ENCODE results near the gene HOXB7.

HOXB7 gene

DNA sequence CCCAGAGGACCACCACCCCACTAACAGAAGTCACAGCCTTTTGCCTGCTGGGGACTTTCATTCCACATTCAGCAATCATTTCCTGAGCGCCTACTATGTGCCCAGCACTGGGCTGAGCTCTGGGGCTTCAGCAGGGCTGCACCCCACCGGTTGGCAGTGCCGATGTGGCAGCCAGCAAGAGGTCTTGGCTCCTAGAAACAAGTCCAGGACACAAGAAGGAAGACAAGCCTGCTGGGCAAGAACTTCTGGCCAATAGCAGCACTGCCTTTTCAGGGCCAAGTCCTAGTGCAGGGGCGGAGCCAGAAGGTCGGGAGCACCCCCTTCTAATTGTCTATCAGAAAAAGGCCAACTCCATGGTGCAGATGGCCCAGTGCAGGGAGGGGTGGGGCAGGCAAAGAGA, 28.3 kb upstream of the HOXB7 start:
- DNase-seq: no peak
- TF ChIP-seq, protein P1, sequence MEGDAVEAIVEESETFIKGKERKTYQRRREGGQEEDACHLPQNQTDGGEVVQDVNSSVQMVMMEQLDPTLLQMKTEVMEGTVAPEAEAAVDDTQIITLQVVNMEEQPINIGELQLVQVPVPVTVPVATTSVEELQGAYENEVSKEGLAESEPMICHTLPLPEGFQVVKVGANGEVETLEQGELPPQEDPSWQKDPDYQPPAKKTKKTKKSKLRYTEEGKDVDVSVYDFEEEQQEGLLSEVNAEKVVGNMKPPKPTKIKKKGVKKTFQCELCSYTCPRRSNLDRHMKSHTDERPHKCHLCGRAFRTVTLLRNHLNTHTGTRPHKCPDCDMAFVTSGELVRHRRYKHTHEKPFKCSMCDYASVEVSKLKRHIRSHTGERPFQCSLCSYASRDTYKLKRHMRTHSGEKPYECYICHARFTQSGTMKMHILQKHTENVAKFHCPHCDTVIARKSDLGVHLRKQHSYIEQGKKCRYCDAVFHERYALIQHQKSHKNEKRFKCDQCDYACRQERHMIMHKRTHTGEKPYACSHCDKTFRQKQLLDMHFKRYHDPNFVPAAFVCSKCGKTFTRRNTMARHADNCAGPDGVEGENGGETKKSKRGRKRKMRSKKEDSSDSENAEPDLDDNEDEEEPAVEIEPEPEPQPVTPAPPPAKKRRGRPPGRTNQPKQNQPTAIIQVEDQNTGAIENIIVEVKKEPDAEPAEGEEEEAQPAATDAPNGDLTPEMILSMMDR (IDR thresholded peaks at IDR 0.05; ENCODE audit: low read depth, low read length): no peak
- Histone ChIP-seq H3K27me3 (ENCODE audit: insufficient read depth, low read depth, severe bottlenecking) (peaks cover 98% of the 10 kb centered on the region), H3K27ac (no peak overlapping the region), H3K9me3 (ENCODE audit: severe bottlenecking) (peaks cover 7% of the 10 kb centered on the region), H3K36me3 (no peaks in the 10 kb centered on the region), H3K4me3 (ENCODE audit: low read depth, low read length) (no peak overlapping the region)

DNA sequence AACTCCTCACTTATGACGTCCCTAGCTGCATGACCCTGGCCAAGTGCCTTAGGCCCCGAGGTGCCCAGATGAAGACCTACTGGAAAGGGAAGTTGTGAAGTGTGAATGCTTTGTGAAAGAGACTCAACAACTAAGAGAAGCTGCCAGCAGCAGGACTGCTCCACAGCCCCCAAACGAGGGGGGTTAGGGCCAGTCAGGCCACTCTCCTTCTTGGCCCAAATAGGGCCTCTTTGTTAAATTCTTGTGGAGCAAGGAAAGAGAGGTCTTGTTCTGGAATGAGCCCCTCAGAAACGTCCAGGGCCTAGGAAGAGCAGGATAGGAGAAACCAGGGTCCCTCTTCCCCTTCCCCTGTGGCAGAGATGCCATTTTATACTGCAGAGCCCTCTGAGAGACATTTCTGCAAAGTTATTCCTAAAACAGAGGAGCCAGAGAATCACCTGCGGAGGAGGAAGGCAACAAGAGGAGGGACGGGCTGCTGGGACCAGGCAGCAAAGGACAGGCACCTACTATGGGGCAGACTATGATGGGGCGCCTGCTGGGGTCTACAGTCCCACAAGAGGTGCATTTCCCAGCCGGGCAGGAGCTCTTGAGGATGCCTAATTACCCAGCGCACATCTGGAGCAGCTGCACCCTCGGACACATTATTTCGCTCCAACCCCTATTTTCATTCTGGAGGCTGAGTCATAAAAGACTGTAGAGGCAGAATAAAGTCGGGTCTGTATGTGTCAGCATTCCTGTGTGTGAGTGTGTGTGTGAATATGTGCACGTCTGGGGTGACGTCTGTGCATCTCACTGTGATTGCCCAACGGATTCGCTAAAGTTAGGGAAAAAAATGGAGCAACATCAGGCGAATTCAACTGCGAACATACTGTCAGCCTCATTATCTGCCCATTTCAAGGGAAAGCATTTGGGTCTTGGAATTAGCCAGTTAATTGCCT, 26.8 kb upstream of the HOXB7 start:
- Histone ChIP-seq H3K9me3 (ENCODE audit: severe bottlenecking) (peaks cover 21% of the 10 kb centered on the region), H3K27me3 (ENCODE audit: insufficient read depth, low read depth, severe bottlenecking) (peaks cover 98% of the 10 kb centered on the region), H3K4me3 (ENCODE audit: low read depth, low read length) (no peak overlapping the region), H3K27ac (no peak overlapping the region), H3K36me3 (no peaks in the 10 kb centered on the region)
- TF ChIP-seq, protein P1 (IDR thresholded peaks at IDR 0.05; ENCODE audit: low read depth, low read length): no peak
- DNase-seq: no peak

DNA sequence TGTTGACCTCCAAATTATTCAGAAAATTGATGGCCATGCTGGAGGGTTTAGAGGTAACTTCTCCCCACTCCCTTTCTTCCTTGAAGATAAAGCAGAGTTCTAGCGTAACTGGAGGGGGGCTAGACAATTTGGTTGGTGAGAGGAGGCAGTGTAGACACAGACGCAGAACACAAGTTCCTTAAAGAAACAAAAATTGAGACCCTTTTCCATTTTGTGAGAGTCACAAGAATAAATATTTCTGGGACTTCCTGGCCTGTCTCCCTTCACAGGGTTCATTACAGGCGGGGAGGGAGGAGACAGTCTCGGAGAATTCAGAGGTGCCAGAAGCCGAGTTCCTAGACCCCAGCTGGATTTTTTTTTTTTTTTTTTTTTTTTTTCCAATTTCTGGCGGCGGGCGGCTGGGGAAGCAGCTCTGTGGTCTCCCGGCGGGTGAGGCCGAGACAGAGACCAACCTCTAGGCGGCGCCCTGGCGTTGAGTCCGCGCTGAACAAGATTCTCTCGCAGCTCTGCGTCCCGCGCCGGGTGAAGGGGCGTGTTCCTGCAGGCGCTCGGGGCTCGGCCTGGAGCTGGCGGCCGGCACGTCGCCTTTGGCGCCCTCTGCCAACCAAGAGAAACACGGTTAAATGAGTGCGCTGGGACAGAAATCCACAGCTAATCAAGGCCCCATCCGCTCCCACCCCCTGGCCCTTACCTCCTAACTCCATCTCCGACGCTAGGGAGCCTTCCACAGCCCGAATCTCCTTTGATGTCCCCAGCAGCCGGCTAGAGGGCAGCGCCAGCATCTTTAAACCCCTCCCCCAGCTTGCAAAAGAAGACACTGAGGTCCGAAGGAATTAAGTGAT, 25.6 kb upstream of the HOXB7 start:
- Histone ChIP-seq H3K4me3 (ENCODE audit: low read depth, low read length) (peak overlapping the region; percentile 4), H3K27me3 (ENCODE audit: insufficient read depth, low read depth, severe bottlenecking) (peaks cover 98% of the 10 kb centered on the region), H3K36me3 (no peaks in the 10 kb centered on the region), H3K27ac (no peak overlapping the region), H3K9me3 (ENCODE audit: severe bottlenecking) (peaks cover 18% of the 10 kb centered on the region)
- peak; percentile 97 for DNase-seq
- TF ChIP-seq, protein P1 (IDR thresholded peaks at IDR 0.05; ENCODE audit: low read depth, low read length): peak; percentile 87

DNA sequence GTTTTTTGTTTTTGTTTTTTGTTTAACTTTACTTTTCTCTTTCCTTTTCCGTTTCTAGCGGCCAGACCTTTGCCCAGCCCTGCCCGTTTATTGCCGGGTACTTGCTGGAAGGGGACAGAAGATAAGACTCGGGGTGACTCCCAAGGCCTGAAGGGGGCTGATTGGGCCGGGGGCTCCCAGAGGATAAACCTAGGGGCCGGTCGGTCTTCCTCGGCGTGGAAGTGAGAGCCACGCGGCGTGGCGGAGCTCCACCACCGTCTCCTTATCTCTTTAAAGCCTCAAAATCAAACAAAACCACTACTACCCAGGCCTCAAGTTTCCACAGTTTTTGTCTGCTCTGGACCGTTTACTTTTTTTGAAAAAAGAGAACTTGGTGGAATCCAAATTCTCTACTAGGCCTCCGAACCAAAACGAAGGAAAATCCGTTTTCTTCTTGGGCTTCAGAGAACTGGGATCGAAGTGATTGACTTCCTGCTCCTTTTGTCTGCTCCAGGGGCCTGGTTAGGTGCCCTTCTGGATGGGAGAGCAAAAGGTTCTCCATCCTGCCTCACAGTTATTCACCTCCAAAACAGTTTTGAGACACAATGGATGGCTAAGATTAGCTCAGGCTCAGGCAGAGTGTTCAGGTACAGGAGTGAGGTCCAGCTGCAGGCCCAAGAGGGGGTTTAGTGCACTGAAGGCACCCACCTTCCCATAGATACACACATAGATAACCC, 23.8 kb upstream of the HOXB7 start:
- Histone ChIP-seq H3K4me3 (ENCODE audit: low read depth, low read length) (no peak overlapping the region), H3K27me3 (ENCODE audit: insufficient read depth, low read depth, severe bottlenecking) (peaks cover 98% of the 10 kb centered on the region), H3K9me3 (ENCODE audit: severe bottlenecking) (peaks cover 18% of the 10 kb centered on the region), H3K36me3 (no peaks in the 10 kb centered on the region), H3K27ac (no peak overlapping the region)
- DNase-seq: no peak
- TF ChIP-seq, protein P1 (IDR thresholded peaks at IDR 0.05; ENCODE audit: low read depth, low read length): no peak

DNA sequence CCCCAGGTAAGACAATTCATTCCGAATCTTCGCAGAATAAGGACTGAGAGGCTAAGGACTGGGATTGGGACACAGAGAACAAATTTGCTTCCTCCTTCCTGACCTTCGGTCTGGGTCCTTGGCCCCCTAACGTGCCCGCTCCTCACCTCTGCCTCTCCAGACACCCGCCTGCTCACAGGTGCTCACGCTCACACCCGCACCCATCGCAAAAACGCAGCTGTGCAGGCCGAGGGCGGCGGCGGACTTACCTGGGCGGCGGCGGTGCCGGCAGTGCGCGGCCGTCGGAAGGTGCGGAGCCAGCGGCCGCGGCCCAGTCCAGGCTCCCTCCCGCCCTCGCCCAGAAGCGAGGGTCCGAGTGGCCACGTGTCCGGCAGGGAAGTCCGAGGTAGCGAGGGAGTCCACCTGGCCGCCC, 22.5 kb upstream of the HOXB7 start:
- H3K27me3 ChIP-seq (ENCODE audit: insufficient read depth, low read depth, severe bottlenecking): peaks cover 98% of the 10 kb centered on the region
- no peak overlapping the region for H3K4me3 ChIP-seq (ENCODE audit: low read depth, low read length)

More for the DNA sequence above, 22.5 kb upstream of the HOXB7 start:
- Histone ChIP-seq H3K27ac (no peak overlapping the region), H3K9me3 (ENCODE audit: severe bottlenecking) (peaks cover 18% of the 10 kb centered on the region), H3K36me3 (no peaks in the 10 kb centered on the region)
- TF ChIP-seq, protein P1 (IDR thresholded peaks at IDR 0.05; ENCODE audit: low read depth, low read length): no peak
- no peak for DNase-seq
